H1 (cell line): Measurements from ENCODE around the gene KTI12. TPM values are rescaled to one million over a fixed set of nuclear protein-coding genes. Genes with fewer than 3 reads are reported as not detected.

Experiments
- CTCF ChIA-PET: fragments of 300-600 bp; sonication (Branson Sonifier 250); formaldehyde crosslinking; loops from one replicate; lab custom pipeline; 2021; ENCODE audit not compliant: partially characterized antibody; lab: Charles Lee
- POLR2A ChIA-PET: fragments of 300-600 bp; sonication (Branson Sonifier 250); formaldehyde crosslinking; loops from one replicate; lab custom pipeline; 2021; ENCODE audit warnings: inconsistent platforms; ENCODE audit not compliant: partially characterized antibody; lab: Charles Lee
- DNase-seq, 2 experiments: peaks; one replicate each; pipeline versions ENCODE4 v3.0.0 to v3.0.0-alpha.2; 2010 to 2022; ENCODE audit warnings: low spot score in 2 of 2, low read depth in 1 of 2, mixed read lengths in 1 of 2
- FAIRE-seq: peaks from 2 replicates; lab custom pipeline; 2011; peaks lifted over from hg19 to GRCh38; lab: Jason Lieb, UNC
- H2AFZ ChIP-seq: 2 replicates; pipeline ENCODE4 v1.8.1; 2012; ENCODE audit warnings: low read length, inconsistent platforms
- H2AK5ac ChIP-seq: 2 replicates; pipeline ENCODE4 v1.6.1; 2013; ENCODE audit warnings: low read depth, low read length
- H2BK120ac ChIP-seq: replicated peaks from 2 replicates; pipeline ENCODE3; 2013; ENCODE audit warnings: low read depth, low read length, inconsistent platforms
- H2BK12ac ChIP-seq: 2 replicates; pipeline ENCODE4 v1.6.1; 2013; ENCODE audit warnings: low read depth, low read length
- H2BK15ac ChIP-seq: 2 replicates; pipeline ENCODE4 v1.6.1; 2013; ENCODE audit warnings: low read length
- H2BK20ac ChIP-seq: 2 replicates; pipeline ENCODE4 v1.6.1; 2013; ENCODE audit warnings: low read length
- H2BK5ac ChIP-seq: 2 replicates; pipeline ENCODE4 v1.6.1; 2013; ENCODE audit warnings: low read depth, low read length
- H3K14ac ChIP-seq: 2 replicates; pipeline ENCODE4 v1.6.1; 2013; ENCODE audit warnings: inconsistent platforms; ENCODE audit not compliant: insufficient read length
- H3K18ac ChIP-seq: 2 replicates; pipeline ENCODE4 v1.6.1; 2013; ENCODE audit warnings: low read length; ENCODE audit errors: extremely low read depth
- H3K23ac ChIP-seq: 2 replicates; pipeline ENCODE4 v1.6.1; 2013; ENCODE audit warnings: inconsistent platforms; ENCODE audit not compliant: insufficient read length
- H3K23me2 ChIP-seq: 2 replicates; pipeline ENCODE4 v1.6.1; 2013; ENCODE audit warnings: low read depth, low read length
- H3K27ac ChIP-seq: 2 replicates; pipeline ENCODE4 v1.6.1; 2011; ENCODE audit warnings: low read depth, low read length, inconsistent platforms
- H3K27me3 ChIP-seq, 4 experiments: replicated peaks in 1 of 4; 1 replicate in 1 of 4; 2 replicates in 3 of 4; pipeline versions ENCODE4 v1.6.1 to v1.8.1; 2011 to 2013; ENCODE audit warnings: low read length in 3 of 4, mild to moderate bottlenecking in 3 of 4, inconsistent platforms in 2 of 4, mixed read lengths in 2 of 4, moderate library complexity in 1 of 4; ENCODE audit not compliant: control insufficient read depth in 3 of 4, insufficient read depth in 3 of 4; ENCODE audit errors: extremely low read depth in 1 of 4
- H3K36me3 ChIP-seq, 4 experiments: 2 replicates each; pipeline versions ENCODE4 v1.6.1 to v1.8.1; 2011 to 2013; ENCODE audit warnings: mild to moderate bottlenecking in 4 of 4, low read length in 3 of 4, moderate library complexity in 2 of 4, control low read depth in 1 of 4, inconsistent platforms in 1 of 4; ENCODE audit not compliant: insufficient read depth in 4 of 4, control insufficient read depth in 2 of 4
- H3K4ac ChIP-seq: replicated peaks from 2 replicates; pipeline ENCODE3; 2013; ENCODE audit warnings: low read length, low read depth, mixed read lengths, inconsistent platforms; ENCODE audit not compliant: insufficient read length
- H3K4me1 ChIP-seq, 4 experiments: replicated peaks in 1 of 4; 1 replicate in 1 of 4; 2 replicates in 3 of 4; pipeline versions ENCODE4 v1.6.1 to v1.8.1; 2011 to 2013; ENCODE audit warnings: low read length in 3 of 4, inconsistent platforms in 2 of 4, mixed read lengths in 1 of 4; ENCODE audit not compliant: insufficient read depth in 4 of 4, control insufficient read depth in 3 of 4
- H3K4me2 ChIP-seq, 2 experiments: 2 replicates each; pipeline versions ENCODE4 v1.6.1 to v1.8.1; 2011 to 2013; ENCODE audit warnings: low read depth in 2 of 2, low read length in 2 of 2, control low read depth in 1 of 2, inconsistent platforms in 1 of 2, mild to moderate bottlenecking in 1 of 2; ENCODE audit not compliant: insufficient read depth in 1 of 2
- H3K4me3 ChIP-seq, 4 experiments: fragments of 200-600, 300-600 bp in 1 of 4; sonication (generic), shearing (Covaris generic), sonication (Bioruptor Twin) in 1 of 4; 2 replicates each; pipeline versions ENCODE4 v1.5.1 to v1.8.1; 2011 to 2016; ENCODE audit warnings: low read length in 4 of 4, low read depth in 3 of 4, control low read depth in 2 of 4, inconsistent platforms in 2 of 4, mild to moderate bottlenecking in 2 of 4, mixed read lengths in 1 of 4, moderate library complexity in 1 of 4; ENCODE audit not compliant: insufficient read depth in 2 of 4; ENCODE audit errors: extremely low read depth in 1 of 4
- H3K56ac ChIP-seq: replicated peaks from 2 replicates; pipeline ENCODE3; 2013; ENCODE audit warnings: low read depth, mild to moderate bottlenecking, mixed read lengths, low read length, inconsistent platforms; ENCODE audit not compliant: insufficient read length
- H3K79me1 ChIP-seq: 2 replicates; pipeline ENCODE4 v1.6.1; 2013; ENCODE audit warnings: low read depth, low read length, control low read depth
- H3K79me2 ChIP-seq, 2 experiments: 2 replicates each; pipeline versions ENCODE4 v1.6.1 to v1.8.1; 2012 to 2013; ENCODE audit warnings: low read length in 2 of 2, mild to moderate bottlenecking in 2 of 2, inconsistent platforms in 1 of 2; ENCODE audit not compliant: insufficient read depth in 2 of 2, control insufficient read depth in 1 of 2
- H3K9ac ChIP-seq, 4 experiments: replicated peaks in 1 of 4; 1 replicate in 1 of 4; 2 replicates in 3 of 4; pipeline versions ENCODE4 v1.6.1 to v1.8.1; 2011 to 2013; ENCODE audit warnings: low read depth in 3 of 4, low read length in 3 of 4, control low read depth in 2 of 4, mild to moderate bottlenecking in 2 of 4, moderate library complexity in 2 of 4, inconsistent platforms in 1 of 4; ENCODE audit errors: extremely low read depth in 1 of 4
- H3K9me3 ChIP-seq, 2 experiments: 2 replicates each; pipeline versions ENCODE4 v1.6.1 to v1.8.1; 2012 to 2013; ENCODE audit warnings: mild to moderate bottlenecking in 2 of 2, moderate library complexity in 2 of 2, control low read depth in 1 of 2, inconsistent platforms in 1 of 2, low read depth in 1 of 2, low read length in 1 of 2, mixed read lengths in 1 of 2; ENCODE audit not compliant: insufficient read depth in 2 of 2
- H4K20me1 ChIP-seq, 2 experiments: replicated peaks in 1 of 2; 2 replicates each; pipeline versions ENCODE3 to v1.8.1; 2011 to 2013; ENCODE audit warnings: inconsistent platforms in 2 of 2, low read length in 2 of 2, mild to moderate bottlenecking in 1 of 2; ENCODE audit not compliant: insufficient read depth in 2 of 2, control insufficient read depth in 1 of 2
- H4K5ac ChIP-seq: 2 replicates; pipeline ENCODE4 v1.6.1; 2013; ENCODE audit warnings: low read length, low read depth, mixed read lengths, inconsistent platforms; ENCODE audit not compliant: insufficient read length
- H4K8ac ChIP-seq: 2 replicates; pipeline ENCODE4 v1.8.0; 2013; ENCODE audit warnings: mild to moderate bottlenecking, moderate library complexity, low read length, inconsistent platforms; ENCODE audit not compliant: insufficient read depth; ENCODE audit errors: extremely low read depth
- H4K91ac ChIP-seq: replicated peaks from 2 replicates; pipeline ENCODE3; 2013; ENCODE audit warnings: low read length, mixed read lengths, inconsistent platforms; ENCODE audit not compliant: insufficient read length
- BCL11A ChIP-seq, 2 experiments: IDR thresholded peaks; one replicate each; pipeline ENCODE4 v1.6.1; 2011; ENCODE audit warnings: low read depth in 2 of 2, low read length in 2 of 2, mild to moderate bottlenecking in 2 of 2
- CBX8 ChIP-seq: fragments of 300-800, 300-1000 bp; sonication (generic); IDR thresholded peaks from 2 replicates; pipeline ENCODE4 v1.7.1; 2016; ENCODE audit warnings: low read depth, low read length, borderline replicate concordance
- MAFK ChIP-seq: IDR thresholded peaks from 2 replicates; pipeline ENCODE4 v1.6.1; 2012; ENCODE audit warnings: low read depth, mild to moderate bottlenecking, improper control_type of control experiment, low read length
- RAD21 ChIP-seq, 2 experiments: IDR thresholded peaks in 1 of 2; conservative IDR thresholded peaks in 1 of 2; 2 replicates each; pipeline ENCODE4 v1.6.1; 2011; ENCODE audit warnings: low read depth in 2 of 2, low read length in 2 of 2, improper control_type of control experiment in 1 of 2, inconsistent platforms in 1 of 2, mild to moderate bottlenecking in 1 of 2, moderate library complexity in 1 of 2
- SAP30 ChIP-seq: fragments of 300-600 bp; sonication (generic); IDR thresholded peaks from 2 replicates; pipeline ENCODE4 v1.7.1; 2012; ENCODE audit warnings: low read length, moderate library complexity, mild to moderate bottlenecking, inconsistent platforms; ENCODE audit not compliant: insufficient read depth, insufficient replicate concordance
- SIX5 ChIP-seq: IDR thresholded peaks from 2 replicates; pipeline ENCODE4 v1.6.1; 2011; ENCODE audit warnings: mild to moderate bottlenecking, low read depth, low read length
- SUZ12 ChIP-seq: fragments of 200-600 bp; sonication (generic); IDR thresholded peaks from 2 replicates; pipeline ENCODE4 v1.6.1; 2012; ENCODE audit warnings: mild to moderate bottlenecking, inconsistent platforms, low read length, moderate library complexity, mixed read lengths
- TAF1 ChIP-seq: IDR thresholded peaks from 2 replicates; pipeline ENCODE4 v1.6.1; 2011; ENCODE audit warnings: mild to moderate bottlenecking, low read depth, low read length
- WGBS, 2 experiments: shearing (Covaris generic) in 1 of 2; methylation state at CpG; one replicate each; pipeline versions ENCODE4 v1.1.6 to v1.1.7; 2013 to 2015; ENCODE audit warnings: low lambda C conversion rate in 2 of 2, mixed read lengths in 2 of 2, inconsistent platforms in 1 of 2, low coverage in 1 of 2, missing lambda C conversion rate in 1 of 2; ENCODE audit not compliant: insufficient replicate concordance in 2 of 2, insufficient coverage in 1 of 2, insufficient read length in 1 of 2; ENCODE audit errors: extremely low coverage in 1 of 2, missing lambda C conversion rate in 1 of 2; 5-methylcytosine and 5-hydroxymethylcytosine counted together
- polyA plus RNA-seq, 7 experiments: library from polyadenylated mRNA; depleted of rRNA in 3 of 7; stranded (reverse) in 5 of 7; unstranded in 2 of 7; fragments of >200 nt in 5 of 7; fragments of 200-250 nt in 2 of 7; gene quantifications; 1 replicate in 5 of 7; 2 replicates in 1 of 7; 4 replicates in 1 of 7; pipeline versions ENCODE4 v1.2.1 to v1.2.3, GENCODE V29; 2011 to 2013; ENCODE audit warnings: missing spikeins in 2 of 7, mixed read lengths in 2 of 7
- total RNA-seq: library from RNA; stranded (reverse); fragmentation: NEBNext Ultra II Directional; extraction: Animal tissue kit (Norgen Biotek cat#: 25700); gene quantifications from 2 replicates; pipeline ENCODE4 v1.2.1, GENCODE V29; 2021

The KTI12 gene
- total and polyA plus RNA-seq, 2 of the 8 experiments (the other 6 are each of a cell fraction or from before 2014, with no cell fraction given) = 7.5 to 16.2 TPM

DNA sequence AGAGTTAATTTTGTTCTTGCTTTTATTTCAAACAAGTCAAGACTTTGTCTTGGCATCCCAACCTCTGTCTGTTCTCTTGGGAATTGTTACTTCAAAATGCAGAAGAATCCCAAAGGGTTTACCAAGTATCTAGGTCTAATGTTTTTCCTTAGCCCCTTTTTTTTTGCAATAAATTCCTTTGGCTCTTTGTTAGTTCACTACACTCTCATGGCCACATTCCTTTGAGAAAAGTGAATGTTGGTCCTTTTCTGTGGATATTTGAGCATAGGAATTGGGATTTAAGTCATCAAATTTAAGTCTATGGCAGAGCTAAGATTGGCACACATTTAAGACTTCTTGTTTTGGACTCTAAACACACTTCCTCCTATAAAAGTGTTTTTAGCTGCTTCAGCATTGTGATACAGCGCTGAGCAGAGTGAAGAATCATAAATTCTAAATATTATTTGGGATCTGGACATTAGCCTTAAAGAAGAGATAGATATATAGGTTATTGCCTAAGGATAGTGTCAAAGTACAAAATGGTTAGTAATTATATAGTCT lies 24.3 kb upstream of the KTI12 start:
- Histone ChIP-seq H3K23me2 (peaks cover 11% of the 10 kb centered on the region; the same call in 1 of the 2 replicates), H2BK12ac (no peak overlapping the region), H3K4me2 (peak overlapping the region; percentile 79 to 96), H2BK15ac (no peak overlapping the region), H3K9ac (no peak overlapping the region; a peak in 1 of 7 replicates), H3K4ac (no peak overlapping the region), H3K36me3 (peaks cover 8 to 29% (median 21%) of the 10 kb centered on the region in 4 experiments), H2AK5ac (no peak overlapping the region), H2BK5ac (no peak overlapping the region), H4K8ac (no peak overlapping the region), H4K91ac (no peak overlapping the region), H2BK120ac (no peak overlapping the region), H3K79me1 (no peaks in the 10 kb centered on the region; the same call in none of the 2 replicates), H3K27ac (peak overlapping the region; percentile 28; the same call in 1 of the 2 replicates), H3K4me3 (peak overlapping the region in 2 of 4 experiments; percentile 87 to 88; a peak in 3 of 8 replicates), H4K5ac (no peak overlapping the region), H4K20me1 (peaks cover 0 to 4% of the 10 kb centered on the region in 2 experiments), H3K23ac (no peak overlapping the region), H2BK20ac (no peak overlapping the region), H3K4me1 (peaks cover 0 to 7% (median 2%) of the 10 kb centered on the region in 4 experiments; a peak in 3 of 7 replicates), H3K56ac (no peak overlapping the region), H2AFZ (no peak overlapping the region), H3K27me3 (no peaks in the 10 kb centered on the region), H3K14ac (no peak overlapping the region), H3K18ac (no peak overlapping the region), H3K9me3 (no peaks in the 10 kb centered on the region), H3K79me2 (peaks cover 17 to 72% of the 10 kb centered on the region in 2 experiments)
- FAIRE-seq (no peak), DNase-seq (no peak)
- POLR2A ChIA-PET = interaction anchor here (1.2 to 5.4 kb wide), 3 partner anchors 9 to 24 kb away, joined by 3 to 61 read pairs (median 54); partner anchors contain the start of gene KTI12
- no peak for TF ChIP-seq MAFK
- no peak for TF ChIP-seq TAF1
- TF ChIP-seq CBX8 = no peak
- no peak for TF ChIP-seq BCL11A (IDR thresholded peaks at IDR 0.05; ENCODE audit: low read depth in 2 of 2, low read length in 2 of 2)
- no peak for TF ChIP-seq SIX5
- no peak for TF ChIP-seq SUZ12
- no peak for TF ChIP-seq RAD21 (IDR thresholded peaks at IDR 0.05 in 1 of 2, conservative IDR thresholded peaks at IDR 0.05 in 1 of 2; ENCODE audit: low read depth in 2 of 2, low read length in 2 of 2)
- no peak for TF ChIP-seq SAP30
- WGBS, 2 experiments = 100% methylated on average over 1 of the region's 1 CpG; no CpG with 5 or more reads in 1 of the 2 experiments
- CTCF ChIA-PET = interaction anchor here (1.4 kb wide), 1 partner anchor 291 kb away, joined by 3 read pairs; no protein-coding TSS in a partner anchor
